Muscle of leg (tissue), 11 donors: Measurements from ENCODE around the gene HDAC5. TPM values are rescaled to one million over a fixed set of nuclear protein-coding genes. Genes with fewer than 3 reads are reported as not detected.

Experiments used
- DNase-seq: peaks from one replicate; pipeline ENCODE4 v3.0.0; 2013
- H3K27ac ChIP-seq: one replicate; pipeline ENCODE4 v1.5.1; 2013; ENCODE audit warnings: mild to moderate bottlenecking, low read length, control low read depth
- H3K27me3 ChIP-seq: one replicate; pipeline ENCODE4 v1.6.1; 2013; ENCODE audit warnings: low read length; ENCODE audit not compliant: control insufficient read depth, insufficient read depth
- H3K36me3 ChIP-seq: one replicate; pipeline ENCODE4 v1.6.1; 2013; ENCODE audit warnings: low read length; ENCODE audit not compliant: control insufficient read depth, insufficient read depth
- H3K4me1 ChIP-seq: one replicate; pipeline ENCODE4 v1.6.1; 2013; ENCODE audit warnings: low read length; ENCODE audit not compliant: control insufficient read depth, insufficient read depth
- H3K4me3 ChIP-seq: one replicate; pipeline ENCODE4 v1.5.1; 2013; ENCODE audit warnings: low read length, control low read depth
- H3K9me3 ChIP-seq: replicated peaks from 2 replicates; pipeline ENCODE4 v1.6.1; 2013; ENCODE audit warnings: low read depth, low read length; ENCODE audit not compliant: control insufficient read depth
- WGBS: methylation state at CpG from one replicate; pipeline ENCODE4 v1.1.5; 2013; ENCODE audit warnings: missing lambda C conversion rate; ENCODE audit not compliant: insufficient coverage; 5-methylcytosine and 5-hydroxymethylcytosine counted together
- polyA plus RNA-seq, 8 donors: library from polyadenylated mRNA; unstranded; fragments of 120-200 nt; gene quantifications; one replicate each; pipeline versions ENCODE4 v1.2.1 to v1.2.3, GENCODE V29; 2013; ENCODE audit warnings: inconsistent platforms in 1 of 8, low replicate concordance in 1 of 8; ENCODE audit not compliant: insufficient read length in 8 of 8, insufficient read depth in 1 of 8
- total RNA-seq: library from RNA; stranded (reverse); fragments of 120-200 nt; gene quantifications from one replicate; pipeline ENCODE4 v1.2.4, GENCODE V29; 2013

Gene HDAC5
- total and polyA plus RNA-seq, 9 donors: 44.4 to 64.4 (median 52.2) TPM

DNA sequence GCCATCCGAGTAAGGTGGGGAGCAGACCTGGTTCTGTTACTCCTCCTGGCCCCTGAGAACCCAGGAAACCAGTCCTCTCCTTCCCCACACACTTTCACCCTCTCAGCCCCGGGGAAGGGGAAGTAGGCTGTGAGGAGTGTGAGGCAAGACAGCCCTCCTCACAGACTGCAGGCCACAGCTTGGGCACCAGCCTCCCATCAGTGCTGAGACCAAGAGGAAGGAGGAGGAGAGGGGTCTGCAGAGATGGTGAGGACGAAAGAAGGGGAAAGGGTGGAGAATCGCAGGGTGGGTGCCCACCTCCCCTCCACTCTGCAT, 45.9 kb downstream of the HDAC5 start:
- H3K27ac ChIP-seq: no peak overlapping the region
- peaks cover 81% of the 10 kb centered on the region for H3K36me3 ChIP-seq
- no peaks in the 10 kb centered on the region for H3K4me1 ChIP-seq
- no peaks in the 10 kb centered on the region for H3K27me3 ChIP-seq
- no peak overlapping the region for H3K4me3 ChIP-seq
- WGBS: no CpG with 5 or more reads among the region's 4 CpGs
- DNase-seq: no peak
- H3K9me3 ChIP-seq: no peaks in the 10 kb centered on the region

DNA sequence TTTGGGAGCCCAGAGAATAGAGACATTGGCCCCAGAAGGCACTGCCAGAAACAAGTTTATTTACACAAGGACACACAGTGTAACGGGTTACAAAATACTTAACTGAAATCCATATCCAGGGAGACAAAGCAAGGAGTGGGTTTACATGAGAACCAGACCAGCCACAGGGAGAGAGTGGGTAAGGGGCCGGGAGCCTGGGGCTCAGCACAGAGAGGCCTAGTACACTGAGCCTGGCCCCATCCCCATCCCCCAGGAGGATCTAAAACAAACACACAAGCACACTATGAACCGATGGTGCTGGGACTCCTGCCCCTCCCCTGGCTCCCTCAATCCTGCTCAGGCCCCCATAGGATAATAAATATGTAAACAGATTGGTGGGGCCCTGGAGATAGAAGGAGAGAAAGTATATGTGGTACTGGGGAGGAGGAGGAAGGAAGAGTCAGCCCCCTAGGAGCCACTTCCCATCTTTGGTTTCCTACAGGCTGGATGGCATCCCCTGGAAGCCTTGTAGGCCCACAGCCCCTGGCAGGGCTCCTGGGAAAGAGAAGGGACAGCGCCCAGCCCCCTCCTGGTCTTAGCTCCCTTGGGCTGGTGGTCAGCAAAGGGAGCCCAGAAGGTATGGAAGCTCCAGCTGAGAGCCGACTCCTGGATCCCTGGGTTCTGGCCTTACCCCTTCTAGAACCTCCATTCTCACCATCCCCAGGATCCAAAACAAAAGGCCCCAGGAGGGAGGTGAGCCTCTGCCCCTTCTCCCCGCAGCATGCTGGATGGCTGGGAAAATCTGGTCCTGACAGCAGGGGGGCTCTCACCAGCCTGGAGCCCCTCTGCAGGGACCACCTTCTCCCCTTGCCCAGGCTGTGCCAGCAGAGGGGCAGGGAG, 46.5 kb downstream of the HDAC5 start:
- no peak for DNase-seq
- Histone ChIP-seq H3K4me3 (no peak overlapping the region), H3K4me1 (peaks cover 2% of the 10 kb centered on the region), H3K27ac (no peak overlapping the region), H3K9me3 (no peaks in the 10 kb centered on the region), H3K27me3 (no peaks in the 10 kb centered on the region), H3K36me3 (peaks cover 75% of the 10 kb centered on the region)
- 63% methylated on average over 2 of the region's 6 CpGs for WGBS

DNA sequence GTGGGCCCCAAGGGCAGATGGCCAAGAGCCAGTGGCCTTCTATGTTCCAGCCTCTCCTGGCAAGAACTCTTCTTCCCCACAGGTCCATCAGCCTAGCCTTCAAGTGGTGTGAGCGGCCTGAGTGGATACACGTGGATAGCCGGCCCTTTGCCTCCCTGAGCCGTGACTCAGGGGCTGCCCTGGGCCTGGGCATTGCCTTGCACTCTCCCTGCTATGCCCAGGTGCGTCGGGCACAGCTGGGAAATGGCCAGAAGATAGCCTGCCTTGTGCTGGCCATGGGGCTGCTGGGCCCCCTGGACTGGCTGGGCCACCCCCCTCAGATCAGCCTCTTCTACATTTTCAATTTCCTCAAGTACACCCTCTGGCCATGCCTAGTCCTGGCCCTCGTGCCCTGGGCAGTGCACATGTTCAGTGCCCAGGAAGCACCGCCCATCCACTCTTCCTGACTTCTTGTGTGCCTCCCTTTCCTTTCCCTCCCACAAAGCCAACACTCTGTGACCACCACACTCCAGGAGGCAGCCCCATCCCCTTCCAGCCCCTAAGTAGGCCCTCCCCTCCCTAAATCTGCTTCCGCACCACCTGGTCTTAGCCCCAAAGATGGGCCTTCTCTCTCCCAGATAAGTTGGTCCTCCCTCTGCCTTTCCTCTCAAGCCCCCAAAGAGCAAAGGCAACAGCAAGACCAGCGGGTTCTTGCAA, 47.7 kb downstream of the HDAC5 start:
- no peaks in the 10 kb centered on the region for H3K9me3 ChIP-seq
- peak; percentile 11 for DNase-seq
- no peak overlapping the region for H3K4me3 ChIP-seq
- WGBS: 91% methylated on average over 10 of the region's 10 CpGs
- H3K4me1 ChIP-seq: peaks cover 10% of the 10 kb centered on the region
- no peaks in the 10 kb centered on the region for H3K27me3 ChIP-seq
- H3K27ac ChIP-seq: no peak overlapping the region
- H3K36me3 ChIP-seq: peaks cover 66% of the 10 kb centered on the region

DNA sequence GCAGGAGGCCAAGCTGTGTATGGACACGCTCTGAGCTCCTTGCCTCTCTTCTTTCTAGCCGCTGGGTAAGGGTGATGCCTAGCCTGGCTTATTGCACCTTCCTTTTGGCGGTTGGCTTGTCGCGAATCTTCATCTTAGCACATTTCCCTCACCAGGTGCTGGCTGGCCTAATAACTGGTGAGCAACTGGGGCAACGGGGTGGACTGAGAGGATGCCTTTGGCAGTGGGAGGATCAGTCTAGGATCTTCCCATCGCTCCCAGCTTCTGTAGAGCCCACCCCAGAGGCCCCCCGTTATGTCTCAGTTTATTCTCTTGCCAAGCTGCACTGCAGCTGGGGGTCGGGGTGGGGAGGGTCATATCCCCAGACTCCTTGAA, 48.5 kb downstream of the HDAC5 start:
- no peaks in the 10 kb centered on the region for H3K9me3 ChIP-seq
- H3K27me3 ChIP-seq: no peaks in the 10 kb centered on the region
- H3K36me3 ChIP-seq: peaks cover 57% of the 10 kb centered on the region
- no peak overlapping the region for H3K4me3 ChIP-seq
- no peak overlapping the region for H3K27ac ChIP-seq
- 90% methylated on average over 3 of the region's 9 CpGs for WGBS
- peaks cover 14% of the 10 kb centered on the region for H3K4me1 ChIP-seq
- peak; percentile 4 for DNase-seq

DNA sequence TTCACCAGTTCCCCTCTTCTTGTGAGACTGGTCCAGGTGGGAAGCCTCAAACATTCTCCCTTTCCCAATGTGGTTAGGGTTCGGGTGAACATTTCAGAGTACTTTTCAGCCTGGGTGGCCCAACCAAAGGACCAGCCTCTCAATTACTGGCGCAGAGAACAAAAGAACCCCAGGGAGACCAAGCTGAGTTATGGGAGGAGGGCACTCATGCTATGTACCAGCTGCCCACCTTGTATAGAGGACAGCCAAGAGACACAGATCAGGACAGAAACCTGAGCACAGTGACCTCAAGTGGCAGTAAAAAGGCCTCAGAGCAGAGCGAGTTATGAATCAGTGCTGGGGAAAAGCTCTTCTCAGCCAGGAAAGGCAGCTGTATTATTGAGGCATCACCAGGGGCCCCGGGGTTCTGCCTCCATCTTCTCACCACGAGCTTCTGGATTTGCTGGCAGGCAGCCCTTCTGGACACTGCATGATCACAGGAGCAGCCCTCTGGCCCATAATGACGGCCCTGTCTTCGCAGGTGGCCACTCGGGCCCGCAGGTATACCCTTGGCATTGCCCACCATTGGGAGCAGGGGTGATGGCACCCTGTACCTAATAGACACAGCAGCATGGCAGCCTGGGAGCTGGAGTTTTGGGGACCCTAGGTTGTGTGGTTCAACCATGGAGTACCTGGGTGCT, 49.1 kb downstream of the HDAC5 start:
- Histone ChIP-seq H3K4me3 (no peak overlapping the region), H3K9me3 (no peaks in the 10 kb centered on the region), H3K27me3 (no peaks in the 10 kb centered on the region), H3K4me1 (peaks cover 18% of the 10 kb centered on the region), H3K36me3 (peaks cover 54% of the 10 kb centered on the region), H3K27ac (no peak overlapping the region)
- 77% methylated on average over 3 of the region's 9 CpGs for WGBS
- DNase-seq: peak; percentile 21

DNA sequence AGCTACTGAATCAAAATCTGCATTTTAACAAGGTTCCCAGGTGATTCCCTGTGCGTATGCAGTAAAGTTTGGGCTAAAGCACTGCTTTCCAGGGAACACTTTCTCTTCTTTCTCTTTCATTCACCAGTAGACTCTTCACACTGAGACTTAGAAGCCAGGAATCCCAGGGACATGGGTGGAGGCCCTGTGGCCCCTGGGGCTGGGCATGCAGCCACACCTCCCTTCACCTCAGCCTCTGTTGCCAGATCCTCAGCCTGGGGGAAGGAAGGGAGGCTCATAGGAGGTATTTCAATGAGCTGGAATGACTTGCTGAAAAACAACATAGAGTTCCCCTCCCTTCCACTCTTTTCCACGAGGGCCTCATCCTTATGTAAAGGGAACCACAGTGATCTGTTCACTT, 51.7 kb downstream of the HDAC5 start:
- peaks cover 24% of the 10 kb centered on the region for H3K4me1 ChIP-seq
- DNase-seq: peak; percentile 22
- H3K9me3 ChIP-seq: no peaks in the 10 kb centered on the region
- peak overlapping the region; percentile 80 for H3K4me3 ChIP-seq
- H3K36me3 ChIP-seq: peaks cover 29% of the 10 kb centered on the region
- 31% methylated on average over 2 of the region's 2 CpGs for WGBS
- H3K27ac ChIP-seq: peak overlapping the region; percentile 97
- H3K27me3 ChIP-seq: no peaks in the 10 kb centered on the region

DNA sequence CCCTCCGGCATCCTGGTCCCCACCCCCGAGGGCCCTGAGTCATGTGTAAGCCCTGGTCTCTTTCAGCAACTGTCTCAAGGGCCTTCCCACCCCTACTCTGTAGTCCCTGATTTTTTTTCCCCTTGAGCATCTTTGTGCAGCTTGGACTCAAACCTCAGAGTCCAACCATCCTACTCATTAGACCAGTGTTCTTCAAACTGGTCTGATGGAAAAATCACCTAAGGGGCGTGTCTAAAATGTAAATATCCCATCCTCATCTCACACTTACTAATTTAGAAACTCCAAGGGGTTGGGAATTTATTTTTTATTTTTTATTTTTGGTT, 52.3 kb downstream of the HDAC5 start:
- no peaks in the 10 kb centered on the region for H3K27me3 ChIP-seq
- peak overlapping the region; percentile 97 for H3K27ac ChIP-seq
- no peaks in the 10 kb centered on the region for H3K9me3 ChIP-seq
- peak overlapping the region; percentile 80 for H3K4me3 ChIP-seq
- 0% methylated on average over 2 of the region's 3 CpGs for WGBS
- no peak for DNase-seq
- peaks cover 23% of the 10 kb centered on the region for H3K36me3 ChIP-seq
- peaks cover 24% of the 10 kb centered on the region for H3K4me1 ChIP-seq

DNA sequence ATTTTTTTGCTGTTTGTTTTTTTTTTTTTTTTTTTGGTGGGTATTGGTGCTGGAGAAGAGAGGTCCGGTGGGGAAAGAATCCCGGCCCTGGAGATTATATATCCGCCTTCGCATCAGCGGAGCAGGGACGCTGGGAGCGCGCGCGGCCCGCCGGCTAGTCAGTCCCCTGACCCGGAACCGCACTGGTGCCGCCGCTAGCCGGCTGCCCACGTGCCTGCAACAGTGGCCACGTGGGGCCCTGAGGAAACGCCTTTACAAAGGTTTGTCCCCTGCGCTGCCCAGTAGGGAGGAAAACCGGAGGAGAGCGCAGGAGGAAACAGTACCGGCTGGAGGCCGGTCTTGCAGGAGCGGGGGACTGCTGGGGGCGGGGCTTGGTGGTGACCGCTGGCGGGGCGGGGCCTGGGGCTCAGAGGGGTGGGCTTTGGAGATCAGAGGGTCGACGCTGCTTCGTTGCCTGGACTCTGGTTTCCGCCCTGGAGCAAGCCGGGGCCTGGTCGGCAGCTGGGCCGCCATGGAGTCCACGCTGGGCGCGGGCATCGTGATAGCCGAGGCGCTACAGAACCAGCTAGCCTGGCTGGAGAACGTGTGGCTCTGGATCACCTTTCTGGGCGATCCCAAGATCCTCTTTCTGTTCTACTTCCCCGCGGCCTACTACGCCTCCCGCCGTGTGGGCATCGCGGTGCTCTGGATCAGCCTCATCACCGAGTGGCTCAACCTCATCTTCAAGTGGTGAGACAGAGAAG, 52.8 kb downstream of the HDAC5 start, which contains the start of gene G6PC3:
TSS of gene G6PC3 (plus strand) at position 281 of the 743 bp plus-strand sequence. CDS start at position 512, 231 bp downstream.
- under 1% methylated on average over 53 of the region's 53 CpGs for WGBS
- Histone ChIP-seq H3K4me1 (peaks cover 27% of the 10 kb centered on the region), H3K27me3 (no peaks in the 10 kb centered on the region), H3K9me3 (no peaks in the 10 kb centered on the region), H3K4me3 (peak within 1 kb of the TSS; percentile 80), H3K27ac (peak within 1 kb of the TSS; percentile 97), H3K36me3 (peaks cover 18% of the 10 kb centered on the region)
- DNase-seq: peak; percentile 99

DNA sequence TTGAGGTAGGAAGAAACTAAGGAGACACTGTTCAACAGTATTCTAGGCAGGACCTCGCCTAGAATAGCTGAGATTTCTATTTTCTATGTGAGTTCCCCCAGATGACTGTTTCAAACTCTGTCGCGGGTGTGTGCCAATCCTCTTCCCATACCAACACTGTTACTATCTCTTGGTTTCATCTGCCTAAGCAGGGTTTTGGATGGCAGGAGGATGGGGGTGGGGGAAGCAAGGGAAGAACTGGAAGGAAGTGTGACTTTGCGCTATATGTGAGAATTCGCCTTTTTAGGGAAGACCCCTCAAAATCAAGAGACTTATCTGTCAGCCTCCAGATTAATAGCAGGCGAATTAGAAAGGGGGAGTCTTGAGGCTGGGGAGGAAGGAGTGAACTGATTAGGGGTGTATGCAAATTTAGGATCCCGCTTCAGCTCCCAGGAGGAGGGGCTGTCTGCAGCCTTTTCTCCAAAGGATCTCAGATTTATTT, 53.4 kb downstream of the HDAC5 start:
- peak overlapping the region; percentile 82 for H3K27ac ChIP-seq
- H3K4me3 ChIP-seq: peak overlapping the region; percentile 80
- peaks cover 12% of the 10 kb centered on the region for H3K36me3 ChIP-seq
- peak; percentile 52 for DNase-seq
- H3K27me3 ChIP-seq: no peaks in the 10 kb centered on the region
- WGBS: 17% methylated on average over 1 of the region's 7 CpGs
- peaks cover 29% of the 10 kb centered on the region for H3K4me1 ChIP-seq
- no peaks in the 10 kb centered on the region for H3K9me3 ChIP-seq
